Dendritic cell treated with granulocyte-macrophage colony-stimulating factor and Interleukin-4, amounts not matched to agents 40 ng/mL and 50 ng/mL, for 4 days (primary cell): ENCODE data around the gene HEPACAM.

Experiments used
- H3K27ac Mint-ChIP-seq: one replicate; pipeline ENCODE4 v1.8.0; 2022; ENCODE audit warnings: mild to moderate bottlenecking, mixed read lengths
- H3K27me3 Mint-ChIP-seq: one replicate; pipeline ENCODE4 v1.8.0; 2022; ENCODE audit warnings: mild to moderate bottlenecking, mixed read lengths
- H3K36me3 Mint-ChIP-seq: one replicate; pipeline ENCODE4 v1.8.0; 2022; ENCODE audit warnings: low read depth, mixed read lengths
- H3K4me1 Mint-ChIP-seq: one replicate; pipeline ENCODE4 v1.8.0; 2022; ENCODE audit warnings: low read depth, mixed read lengths
- H3K4me3 Mint-ChIP-seq: one replicate; pipeline ENCODE4 v1.8.0; 2022; ENCODE audit warnings: mild to moderate bottlenecking, moderate library complexity, mixed read lengths
- H3K9me3 Mint-ChIP-seq: one replicate; pipeline ENCODE4 v1.8.0; 2022; ENCODE audit warnings: mixed read lengths
- intact Hi-C: fragments of 100-400 bp; cut with micrococcal nuclease; formaldehyde crosslinking; loops from one replicate; pipeline ENCODE4 v1.15.0; 2022

HEPACAM gene

DNA sequence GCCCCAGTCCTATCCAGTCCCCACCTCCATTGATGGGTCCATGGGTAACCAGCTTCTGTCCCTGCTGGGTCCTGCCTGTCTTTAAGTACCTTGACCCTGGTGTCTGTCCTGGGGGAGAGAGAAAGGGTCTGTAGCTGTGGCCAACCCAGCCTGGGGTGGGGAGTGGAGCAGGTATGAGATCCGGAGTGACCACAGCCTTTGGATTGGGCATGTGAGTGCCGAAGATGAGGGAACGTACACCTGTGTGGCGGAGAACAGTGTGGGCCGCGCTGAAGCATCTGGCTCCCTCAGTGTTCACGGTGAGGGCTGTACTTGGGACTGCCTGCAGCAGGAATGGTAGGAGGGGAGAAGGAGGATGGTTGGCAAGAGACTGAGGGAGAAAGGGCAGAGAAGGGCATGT, 65.4 kb downstream of the HEPACAM start:
- H3K9me3 Mint-ChIP-seq = no peaks in the 10 kb centered on the region
- intact Hi-C loops = no loop called here
- H3K36me3 Mint-ChIP-seq = no peaks in the 10 kb centered on the region
- no peak overlapping the region for H3K4me3 Mint-ChIP-seq
- peaks cover 94% of the 10 kb centered on the region for H3K27me3 Mint-ChIP-seq
- peaks cover 44% of the 10 kb centered on the region for H3K4me1 Mint-ChIP-seq
- no peak overlapping the region for H3K27ac Mint-ChIP-seq

DNA sequence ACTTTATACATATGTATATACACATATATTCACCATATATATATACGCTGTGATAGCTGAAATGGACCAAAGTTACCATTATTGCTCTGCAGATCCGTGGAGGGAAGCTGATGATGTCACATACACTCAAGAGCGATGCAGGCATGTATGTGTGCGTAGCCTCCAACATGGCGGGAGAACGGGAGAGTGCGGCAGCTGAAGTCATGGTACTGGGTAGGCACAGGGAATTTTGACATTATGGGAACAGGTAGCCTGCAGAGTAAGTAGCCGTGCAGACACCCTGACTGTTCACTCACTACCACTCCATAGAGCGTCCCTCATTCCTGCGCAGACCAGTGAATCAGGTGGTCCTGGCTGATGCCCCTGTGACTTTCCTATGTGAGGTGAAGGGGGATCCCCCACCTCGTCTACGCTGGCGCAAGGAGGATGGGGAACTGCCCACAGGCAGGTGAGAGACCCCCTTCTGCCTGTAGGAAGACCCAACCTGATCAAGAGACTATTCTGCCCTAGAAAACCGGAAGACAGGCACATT, 65.9 kb downstream of the HEPACAM start:
- no peaks in the 10 kb centered on the region for H3K36me3 Mint-ChIP-seq
- intact Hi-C loops = no loop called here

DNA sequence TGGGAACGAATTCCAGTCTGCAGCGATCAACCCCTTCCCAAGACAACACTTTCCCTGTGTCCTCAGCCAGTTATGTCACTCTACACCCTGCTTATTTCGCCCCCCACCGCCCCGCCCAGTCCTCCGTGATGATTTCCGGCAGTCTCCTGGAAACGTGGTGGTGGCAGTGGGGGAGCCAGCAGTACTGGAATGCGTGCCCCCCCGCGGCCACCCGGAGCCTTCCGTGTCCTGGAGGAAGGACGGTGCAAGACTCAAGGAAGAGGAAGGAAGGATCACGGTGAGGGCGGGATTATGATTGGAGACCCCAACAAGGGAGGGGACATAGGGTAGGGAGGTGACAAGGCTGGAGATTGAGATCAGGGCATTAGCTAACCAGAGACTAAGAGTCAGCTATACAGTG, 66.5 kb downstream of the HEPACAM start:
- Mint-ChIP-seq H3K4me3 (no peak overlapping the region), H3K36me3 (no peaks in the 10 kb centered on the region), H3K27me3 (peaks cover 95% of the 10 kb centered on the region), H3K4me1 (peaks cover 34% of the 10 kb centered on the region), H3K9me3 (no peaks in the 10 kb centered on the region), H3K27ac (no peak overlapping the region)
- intact Hi-C loops = no loop called here

More for the DNA sequence above, 65.9 kb downstream of the HEPACAM start:
- Mint-ChIP-seq H3K27ac (no peak overlapping the region), H3K4me1 (peaks cover 39% of the 10 kb centered on the region), H3K4me3 (no peak overlapping the region), H3K27me3 (peaks cover 94% of the 10 kb centered on the region), H3K9me3 (no peaks in the 10 kb centered on the region)
